Uterus (tissue), 4 donors: ENCODE data around the gene ACVR1. TPM values are rescaled to one million over a fixed set of nuclear protein-coding genes. Genes with fewer than 3 reads are reported as not detected.
A peak's percentile ranks its signal among the peaks of the same experiment; 100 is the strongest.

Experiments
- DNase-seq, 2 donors: peaks; one replicate each; pipeline ENCODE4 v3.0.0-alpha.2; 2019 to 2020
- H3K27ac ChIP-seq, 2 donors: fragments of 200-600 bp; sonication (generic); 1 replicate in 1 of 2; 2 replicates in 1 of 2; pipeline ENCODE4 v1.5.1; 2016 to 2018
- H3K27me3 ChIP-seq, 2 donors: fragments of 200-600 bp; sonication (generic); one replicate each; pipeline ENCODE4 v1.5.1; 2018 to 2019; ENCODE audit warnings: control low read depth in 1 of 2
- H3K36me3 ChIP-seq, 2 donors: fragments of 200-600 bp; sonication (generic); one replicate each; pipeline ENCODE4 v1.5.1; 2019; ENCODE audit warnings: control low read depth in 1 of 2
- H3K4me1 ChIP-seq, 2 donors: fragments of 200-600 bp; sonication (generic); one replicate each; pipeline ENCODE4 v1.5.1; 2018 to 2019; ENCODE audit warnings: control low read depth in 1 of 2
- H3K4me3 ChIP-seq, 2 donors: fragments of 200-600 bp; sonication (generic); 1 replicate in 1 of 2; 2 replicates in 1 of 2; pipeline ENCODE4 v1.5.1; 2018 to 2019; ENCODE audit warnings: mild to moderate bottlenecking in 1 of 2
- H3K9me3 ChIP-seq, 2 donors: fragments of 200-600 bp; sonication (generic); one replicate each; pipeline ENCODE4 v1.5.1; 2019; ENCODE audit warnings: control low read depth in 1 of 2
- POLR2A ChIP-seq, 2 donors: fragments of 450-650 bp; IDR thresholded peaks; one replicate each; pipeline ENCODE4 v1.6.1; 2016; ENCODE audit warnings: antibody characterized with exemption in 2 of 2, mild to moderate bottlenecking in 1 of 2, moderate library complexity in 1 of 2
- intact Hi-C: fragments of 100-400 bp; cut with DNase I; formaldehyde crosslinking; loops from one replicate; pipeline ENCODE4 v1.15.1; 2023; ENCODE audit warnings: low total_unique reads
- total RNA-seq, 4 donors: library from RNA; depleted of rRNA in 3 of 4; stranded (reverse); fragments of >200 nt in 3 of 4; gene quantifications; one replicate each; pipeline versions ENCODE4 v1.1.0 to v1.2.4, GENCODE V29; 2014 to 2023
- TF ChIP-seq, protein P1 (sequence below), 4 experiments: fragments of 200-600 bp in 2 of 4; fragments of 450-650 bp in 2 of 4; sonication (generic) in 2 of 4; IDR thresholded peaks; one replicate each; pipeline ENCODE4 v1.5.1; 2016 to 2019; ENCODE audit warnings: antibody characterized with exemption in 4 of 4, mild to moderate bottlenecking in 2 of 4, moderate library complexity in 1 of 4
- donor health status: DM: yes; HTN: yes; CAD: no.

The ACVR1 gene
- total RNA-seq, 4 donors from 2014 or later: 30.3 to 398 (median 46.7) TPM

GRCh38 chr2:157874348-157874747 lies 1.8 kb downstream of the ACVR1 start:
- H3K9me3 ChIP-seq: no peaks in the 10 kb centered on the region
- H3K36me3 ChIP-seq: no peaks in the 10 kb centered on the region
- peak overlapping the region in 1 of 2 donors; percentile 97 for H3K4me3 ChIP-seq
- peaks cover 8 to 9% of the 10 kb centered on the region in 2 donors for H3K4me1 ChIP-seq
- no peaks in the 10 kb centered on the region for H3K27me3 ChIP-seq
- peak in 1 of 2 donors; percentile 25 for DNase-seq
- TF ChIP-seq, protein P1, sequence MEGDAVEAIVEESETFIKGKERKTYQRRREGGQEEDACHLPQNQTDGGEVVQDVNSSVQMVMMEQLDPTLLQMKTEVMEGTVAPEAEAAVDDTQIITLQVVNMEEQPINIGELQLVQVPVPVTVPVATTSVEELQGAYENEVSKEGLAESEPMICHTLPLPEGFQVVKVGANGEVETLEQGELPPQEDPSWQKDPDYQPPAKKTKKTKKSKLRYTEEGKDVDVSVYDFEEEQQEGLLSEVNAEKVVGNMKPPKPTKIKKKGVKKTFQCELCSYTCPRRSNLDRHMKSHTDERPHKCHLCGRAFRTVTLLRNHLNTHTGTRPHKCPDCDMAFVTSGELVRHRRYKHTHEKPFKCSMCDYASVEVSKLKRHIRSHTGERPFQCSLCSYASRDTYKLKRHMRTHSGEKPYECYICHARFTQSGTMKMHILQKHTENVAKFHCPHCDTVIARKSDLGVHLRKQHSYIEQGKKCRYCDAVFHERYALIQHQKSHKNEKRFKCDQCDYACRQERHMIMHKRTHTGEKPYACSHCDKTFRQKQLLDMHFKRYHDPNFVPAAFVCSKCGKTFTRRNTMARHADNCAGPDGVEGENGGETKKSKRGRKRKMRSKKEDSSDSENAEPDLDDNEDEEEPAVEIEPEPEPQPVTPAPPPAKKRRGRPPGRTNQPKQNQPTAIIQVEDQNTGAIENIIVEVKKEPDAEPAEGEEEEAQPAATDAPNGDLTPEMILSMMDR (IDR thresholded peaks at IDR 0.05): no peak
- TF ChIP-seq POLR2A (IDR thresholded peaks at IDR 0.05): no peak
- H3K27ac ChIP-seq: peak overlapping the region; percentile 92 to 99
- intact Hi-C loops: no loop called here

GRCh38 chr2:157872791-157873190 lies 3.3 kb downstream of the ACVR1 start:
- no peaks in the 10 kb centered on the region for H3K9me3 ChIP-seq
- no peak overlapping the region for H3K27ac ChIP-seq
- intact Hi-C loops: no loop called here
- no peaks in the 10 kb centered on the region for H3K36me3 ChIP-seq
- DNase-seq: no peak
- peaks cover 8 to 9% of the 10 kb centered on the region in 2 donors for H3K4me1 ChIP-seq
- no peak overlapping the region for H3K4me3 ChIP-seq
- no peaks in the 10 kb centered on the region for H3K27me3 ChIP-seq
- no peak for TF ChIP-seq POLR2A (IDR thresholded peaks at IDR 0.05)
- TF ChIP-seq, protein P1 (IDR thresholded peaks at IDR 0.05): no peak

DNA sequence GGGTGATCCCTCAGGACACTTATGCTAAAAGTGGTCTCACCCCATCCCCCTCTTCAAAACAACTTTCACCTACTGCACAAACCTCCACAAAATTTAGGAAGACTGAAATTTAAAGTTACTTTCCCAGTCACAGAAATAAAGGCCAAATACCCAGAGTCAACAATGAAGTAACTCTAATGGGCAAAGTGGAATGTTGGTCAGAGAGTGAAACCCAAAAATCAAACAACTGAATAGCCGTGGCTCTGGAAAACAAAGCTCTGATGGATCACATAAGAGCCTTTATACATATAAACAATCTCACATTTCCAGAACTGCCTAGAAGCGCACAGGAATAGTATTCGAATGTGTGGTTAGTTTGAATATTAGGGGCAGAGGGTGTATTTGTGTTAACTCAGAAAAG lies 4.7 kb downstream of the ACVR1 start:
- no peak for DNase-seq
- TF ChIP-seq POLR2A (IDR thresholded peaks at IDR 0.05): no peak
- TF ChIP-seq, protein P1 (IDR thresholded peaks at IDR 0.05): no peak
- no peak overlapping the region for H3K4me3 ChIP-seq
- intact Hi-C loops: no loop called here
- H3K4me1 ChIP-seq: peaks cover 4 to 8% of the 10 kb centered on the region in 2 donors
- H3K27me3 ChIP-seq: no peaks in the 10 kb centered on the region
- H3K27ac ChIP-seq: no peak overlapping the region
- H3K36me3 ChIP-seq: no peaks in the 10 kb centered on the region
- no peaks in the 10 kb centered on the region for H3K9me3 ChIP-seq

DNA sequence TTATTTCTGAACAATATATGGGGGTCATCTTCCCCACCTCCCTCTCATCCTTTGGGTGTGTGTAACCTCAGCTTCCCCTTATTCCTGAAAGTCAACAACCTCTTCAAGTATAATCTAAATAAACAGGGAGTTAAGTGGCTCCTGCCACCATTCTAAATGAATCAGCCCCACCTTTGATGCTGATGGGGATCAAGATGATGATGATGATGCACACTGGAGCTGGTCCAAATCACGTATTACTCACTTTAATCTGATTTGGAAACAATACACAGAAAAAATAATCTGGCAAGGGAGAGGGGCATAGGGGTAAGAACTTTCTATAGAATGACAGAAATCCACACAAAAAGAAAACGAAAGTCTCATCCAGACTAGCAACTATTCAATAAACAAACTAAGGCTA lies 7.1 kb downstream of the ACVR1 start:
- Histone ChIP-seq H3K9me3 (no peaks in the 10 kb centered on the region), H3K36me3 (no peaks in the 10 kb centered on the region), H3K27ac (no peak overlapping the region), H3K4me1 (peaks cover 0 to 8% of the 10 kb centered on the region in 2 donors), H3K4me3 (no peak overlapping the region), H3K27me3 (no peaks in the 10 kb centered on the region)
- intact Hi-C loops: no loop called here
- TF ChIP-seq, protein P1 (IDR thresholded peaks at IDR 0.05): no peak
- TF ChIP-seq POLR2A (IDR thresholded peaks at IDR 0.05): no peak
- no peak for DNase-seq

DNA sequence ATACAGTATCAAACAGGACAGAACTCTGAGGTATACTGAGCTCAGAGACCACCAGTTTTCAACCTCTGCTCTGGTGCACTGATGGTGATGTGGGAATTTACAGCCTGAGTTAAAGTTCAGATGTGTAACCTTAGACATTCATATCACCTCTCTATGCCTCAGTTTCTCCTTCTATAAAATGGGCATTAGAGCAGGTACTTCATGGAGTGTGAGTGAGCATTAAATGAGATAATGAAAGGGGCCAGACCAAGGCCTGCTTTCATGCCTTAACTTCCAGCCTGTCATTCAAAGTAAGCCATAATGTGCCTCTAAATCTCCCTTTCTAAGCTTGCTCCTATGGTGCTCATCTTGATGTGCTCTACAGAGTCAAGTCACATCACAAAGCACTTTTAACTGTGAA lies 8.4 kb downstream of the ACVR1 start:
- Histone ChIP-seq H3K36me3 (no peaks in the 10 kb centered on the region), H3K27me3 (no peaks in the 10 kb centered on the region), H3K9me3 (no peaks in the 10 kb centered on the region), H3K4me3 (no peak overlapping the region), H3K4me1 (no peaks in the 10 kb centered on the region), H3K27ac (no peak overlapping the region)
- TF ChIP-seq, protein P1 (IDR thresholded peaks at IDR 0.05): no peak
- no peak for TF ChIP-seq POLR2A (IDR thresholded peaks at IDR 0.05)
- intact Hi-C loops: no loop called here
- DNase-seq: no peak
